Stimulated activated CD8-positive, alpha-beta memory T cell treated with anti-CD3 and anti-CD28 coated beads, Interleukin-7, amount 100 ng/mL, for 24 hours (primary cell): Measurements from ENCODE around the gene S100A1.
"Not testable (repeated sequence)": the region's sequence is repeated elsewhere in the genome, so short reads cannot be mapped to it uniquely, and the experiment has no call there.

ENCODE experiments used
- DNase-seq: peaks from one replicate; pipeline ENCODE4 v3.0.0-alpha.2; 2020; ENCODE audit warnings: low read depth

S100A1 gene

DNA sequence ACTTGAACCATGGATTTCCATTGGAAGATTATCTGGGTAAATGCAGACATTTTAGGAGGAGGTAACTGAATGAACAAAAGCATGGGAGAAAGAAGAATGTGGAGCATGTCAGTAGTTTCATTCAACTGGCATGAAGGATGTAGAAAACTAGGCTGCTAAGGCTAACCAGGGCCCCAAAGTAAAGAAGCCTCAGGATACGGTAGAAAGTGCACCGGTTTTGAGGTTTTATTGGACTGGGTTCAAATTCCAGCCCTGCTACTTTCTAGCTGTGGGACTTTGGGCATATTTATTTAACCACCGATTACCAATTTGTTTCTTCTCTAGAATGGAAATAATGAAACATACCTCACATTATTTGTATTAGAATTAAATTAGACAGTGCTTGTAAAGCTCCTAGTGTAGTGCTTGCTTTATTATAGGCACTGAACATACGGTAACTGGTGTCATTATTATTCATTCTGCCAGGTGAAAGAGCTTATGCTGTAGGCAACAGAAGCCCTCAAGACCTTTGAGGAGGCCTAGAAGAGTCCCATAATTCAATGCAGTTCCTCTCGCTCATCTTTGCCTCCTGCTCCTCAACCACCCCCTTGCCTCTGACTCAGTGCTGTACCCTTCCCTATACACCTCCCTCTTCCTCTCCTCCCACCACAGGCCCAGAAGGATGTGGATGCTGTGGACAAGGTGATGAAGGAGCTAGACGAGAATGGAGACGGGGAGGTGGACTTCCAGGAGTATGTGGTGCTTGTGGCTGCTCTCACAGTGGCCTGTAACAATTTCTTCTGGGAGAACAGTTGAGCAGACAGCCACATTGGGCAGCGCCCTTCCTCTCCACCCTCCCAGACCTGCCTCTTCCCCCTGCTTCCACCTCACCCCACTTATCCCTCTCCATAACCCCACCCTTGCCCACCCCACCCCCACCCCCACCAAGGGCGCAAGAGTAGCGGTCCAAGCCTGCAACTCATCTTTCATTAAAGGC, 3.1 kb downstream of the S100A1 start:
- DNase-seq = no peak

DNA sequence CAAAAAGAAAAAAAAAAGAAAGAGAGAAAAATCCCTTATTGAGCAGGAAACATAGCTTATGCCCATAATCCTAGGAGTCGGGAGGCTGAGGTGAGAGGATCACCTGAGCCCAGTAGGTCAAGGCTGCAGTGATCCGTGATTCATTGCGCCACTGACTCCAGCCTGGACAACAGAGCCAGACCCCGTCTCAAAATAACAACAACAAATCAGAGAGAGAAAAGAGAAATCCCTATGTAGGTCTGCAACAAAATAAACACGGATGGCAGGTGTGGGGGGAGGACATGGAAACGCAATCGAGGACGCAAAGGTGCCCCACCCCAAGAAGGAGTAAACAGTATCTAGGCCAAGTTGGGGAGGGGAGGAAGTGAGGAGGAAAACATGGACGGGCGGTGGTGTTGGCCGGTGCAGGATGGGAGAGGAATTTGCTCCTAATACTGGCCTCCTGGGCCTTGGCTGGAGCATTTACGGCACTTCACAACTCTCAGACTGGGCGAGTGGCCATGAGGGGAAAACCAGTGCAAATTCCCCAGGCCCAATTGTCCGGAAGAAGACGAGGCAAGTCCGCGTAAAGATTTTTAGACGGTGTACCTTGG, 5.0 kb downstream of the S100A1 start:
- no peak for DNase-seq

DNA sequence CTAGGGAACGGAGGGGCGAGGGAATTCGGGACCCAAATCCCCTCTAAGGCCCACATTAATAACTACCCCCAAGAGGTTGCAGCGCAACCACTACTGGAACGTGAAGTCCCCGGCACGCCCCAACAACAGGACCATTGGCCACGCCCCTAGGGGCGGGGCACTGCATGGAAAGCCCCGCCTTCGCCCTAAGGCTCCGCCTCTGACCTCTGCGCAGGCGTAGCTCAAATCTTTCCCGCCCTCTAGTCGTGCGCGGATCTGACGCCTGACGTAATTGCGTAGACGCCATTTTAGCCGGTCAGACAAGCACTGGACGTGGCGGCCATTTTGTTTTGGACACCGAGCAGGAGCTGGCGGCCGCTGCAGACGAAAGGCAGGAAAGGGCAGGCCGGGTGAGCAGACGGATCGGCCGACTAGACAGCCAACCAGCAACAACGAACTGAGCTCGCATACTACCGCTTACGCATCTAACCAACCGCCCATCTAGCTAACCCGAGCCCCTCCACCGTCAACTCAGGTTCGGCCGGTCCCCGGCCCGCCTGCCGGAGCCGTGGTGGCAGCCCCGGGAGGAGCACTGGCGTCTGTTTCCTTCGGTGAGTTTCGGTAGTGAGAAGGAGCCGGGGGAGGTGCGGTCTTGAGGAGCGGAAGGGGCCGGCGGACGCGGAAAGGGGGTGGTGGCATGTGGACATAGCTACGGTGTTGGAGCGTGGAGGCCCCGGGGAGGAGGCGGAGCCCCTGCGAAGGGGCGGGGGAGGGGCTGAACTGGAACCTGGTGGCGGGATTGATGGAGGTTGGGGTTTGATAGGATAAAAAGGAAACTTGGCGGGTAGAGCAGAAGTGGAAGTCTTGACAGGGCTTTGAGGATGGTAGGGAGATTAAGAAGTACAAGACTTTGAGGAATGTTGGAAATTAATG, 5.8 kb downstream of the S100A1 start, which contains the start of gene CHTOP:
TSS of gene CHTOP (plus strand) at position 313 of the 912 bp plus-strand sequence. CDS start 2,523 bp downstream, outside the sequence.
- DNase-seq = peak; percentile 90

GRCh38 chr1:153635872-153636271, 7.6 kb downstream of the S100A1 start:
- DNase-seq = no peak

GRCh38 chr1:153636312-153636711, 8.1 kb downstream of the S100A1 start:
- DNase-seq = no peak

- no peak for DNase-seq
Observed at GRCh38 chr1:153638261-153638660, 10.0 kb downstream of the S100A1 start.

GRCh38 chr1:153639280-153639679, 11.0 kb downstream of the S100A1 start:
- DNase-seq = no peak

DNA sequence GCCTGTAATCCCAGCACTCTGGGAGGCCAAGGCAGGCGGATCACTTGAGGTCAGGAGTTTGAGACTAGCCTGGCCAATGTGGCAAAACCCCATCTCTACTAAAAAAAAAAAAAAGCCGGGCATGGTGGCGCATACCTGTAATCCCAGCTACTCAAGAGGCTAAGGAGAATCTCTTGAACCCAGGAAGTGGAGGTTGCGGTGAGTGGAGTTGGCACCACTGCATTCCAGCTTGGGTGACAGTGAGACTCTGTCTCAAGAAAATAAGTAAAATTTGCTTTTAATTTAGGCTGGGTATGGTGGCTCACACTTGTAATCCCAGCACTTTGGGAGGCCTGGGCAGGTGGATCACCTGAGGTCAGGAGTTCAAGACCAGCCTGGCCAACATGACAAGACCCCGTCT, 12.0 kb downstream of the S100A1 start:
- DNase-seq = not testable (repeated sequence)

DNA sequence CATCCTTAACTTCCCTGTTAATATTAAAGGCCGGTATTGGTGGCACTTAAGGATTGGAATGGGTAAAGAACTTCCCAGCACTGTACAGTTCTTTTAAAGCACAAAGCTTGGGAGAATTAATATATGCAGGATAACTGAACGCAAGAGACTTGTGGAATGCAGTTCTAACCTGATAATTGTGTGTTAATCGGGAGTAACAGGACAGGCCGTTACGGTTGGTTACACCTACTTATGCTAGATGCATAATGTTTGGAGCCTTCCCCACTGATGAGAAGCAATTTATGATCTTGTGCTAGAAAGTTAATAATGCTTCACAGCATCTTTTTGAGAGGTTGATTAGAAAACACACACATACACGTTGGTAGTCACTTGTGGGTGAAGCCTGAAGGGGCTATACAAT, 12.6 kb downstream of the S100A1 start:
- no peak for DNase-seq

DNA sequence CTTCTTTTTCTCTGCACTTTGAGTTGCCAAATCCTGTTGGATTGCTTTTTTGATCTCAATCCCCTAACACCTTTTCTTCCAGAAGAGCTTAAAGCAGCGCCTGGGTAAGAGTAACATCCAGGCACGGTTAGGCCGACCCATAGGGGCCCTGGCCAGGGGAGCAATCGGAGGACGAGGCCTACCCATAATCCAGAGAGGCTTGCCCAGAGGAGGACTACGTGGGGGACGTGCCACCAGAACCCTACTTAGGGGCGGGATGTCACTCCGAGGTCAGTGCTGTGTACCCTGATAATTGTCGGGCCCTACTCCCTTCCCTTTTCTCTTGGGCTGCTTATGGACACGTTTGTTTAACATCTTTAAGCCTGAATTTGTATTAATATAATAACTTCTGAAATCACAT, 13.9 kb downstream of the S100A1 start:
- no peak for DNase-seq

DNA sequence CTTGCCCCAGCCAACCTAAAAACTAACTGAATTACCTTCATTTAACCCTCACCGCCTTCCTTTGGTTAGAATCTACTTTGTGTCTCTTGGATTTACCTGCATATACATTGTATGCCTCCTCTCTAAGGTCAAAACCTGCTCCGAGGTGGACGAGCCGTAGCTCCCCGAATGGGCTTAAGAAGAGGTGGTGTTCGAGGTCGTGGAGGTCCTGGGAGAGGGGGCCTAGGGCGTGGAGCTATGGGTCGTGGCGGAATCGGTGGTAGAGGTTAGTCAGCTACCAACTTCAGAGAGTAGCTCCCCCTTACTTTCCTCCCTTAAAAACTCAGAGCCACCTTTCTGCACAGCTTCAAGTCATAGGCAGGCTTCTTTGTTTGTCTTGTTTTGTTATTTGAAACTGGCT, 14.9 kb downstream of the S100A1 start:
- no peak for DNase-seq

GRCh38 chr1:153643816-153644215, 15.6 kb downstream of the S100A1 start:
- DNase-seq = no peak

DNA sequence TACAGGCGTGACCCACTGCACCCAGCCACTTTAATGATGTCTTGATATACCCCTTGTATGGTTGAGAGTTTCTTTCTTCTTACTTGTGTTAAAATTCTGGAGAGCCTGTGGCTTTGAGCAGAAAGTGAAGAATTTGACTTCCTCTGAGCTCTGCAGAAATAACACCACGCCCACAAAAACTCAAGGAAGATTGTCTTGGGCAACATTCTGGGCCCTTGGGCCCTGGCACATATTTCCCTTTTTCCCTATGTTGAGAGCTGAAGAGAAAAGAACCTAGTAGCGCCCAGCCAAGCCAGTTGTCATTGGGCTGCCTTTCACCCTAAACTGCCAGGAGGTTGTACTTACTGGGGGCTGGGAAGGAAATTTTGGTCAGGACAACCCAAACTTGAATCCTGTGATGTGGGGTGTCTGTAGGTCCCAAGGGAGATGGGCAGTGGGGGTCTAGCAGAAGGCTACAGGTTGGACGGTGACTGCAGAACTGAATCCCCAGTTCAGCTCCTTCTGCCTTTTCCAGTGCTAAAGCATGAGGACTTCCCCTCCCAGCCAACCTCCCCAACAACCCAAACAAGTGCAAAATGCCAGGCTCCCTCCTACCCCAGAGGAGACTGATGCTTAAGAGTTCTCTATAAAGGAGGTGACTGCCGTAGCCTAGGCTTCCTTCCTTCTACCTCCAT, 18.6 kb downstream of the S100A1 start:
- no peak for DNase-seq

GRCh38 chr1:153647346-153647714, 19.1 kb downstream of the S100A1 start:
- DNase-seq = no peak

- DNase-seq = no peak
Observed at GRCh38 chr1:153648000-153648643, 19.9 kb downstream of the S100A1 start.

GRCh38 chr1:153649137-153649862, 21.1 kb downstream of the S100A1 start:
- DNase-seq = no peak

DNA sequence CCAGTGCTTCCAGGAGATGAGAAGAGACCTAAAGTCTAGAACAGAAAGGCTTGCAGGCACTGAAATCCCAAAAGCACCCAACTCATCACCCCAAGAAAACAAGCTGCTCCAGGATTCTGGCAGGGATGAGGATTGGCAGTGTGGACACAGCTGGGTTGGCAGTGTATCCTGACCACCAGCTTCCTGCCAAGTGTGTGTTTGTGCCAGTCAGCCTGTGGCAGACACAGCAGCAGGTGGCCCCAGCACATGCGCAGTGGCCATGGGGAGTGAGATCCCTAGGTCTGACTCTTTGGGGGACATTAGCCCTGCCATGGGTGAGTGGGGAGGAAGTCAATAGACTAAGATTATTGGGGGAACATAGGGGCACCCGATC, 21.6 kb downstream of the S100A1 start:
- no peak for DNase-seq

- no peak for DNase-seq
Observed at GRCh38 chr1:153651771-153652170, 23.5 kb downstream of the S100A1 start.

DNA sequence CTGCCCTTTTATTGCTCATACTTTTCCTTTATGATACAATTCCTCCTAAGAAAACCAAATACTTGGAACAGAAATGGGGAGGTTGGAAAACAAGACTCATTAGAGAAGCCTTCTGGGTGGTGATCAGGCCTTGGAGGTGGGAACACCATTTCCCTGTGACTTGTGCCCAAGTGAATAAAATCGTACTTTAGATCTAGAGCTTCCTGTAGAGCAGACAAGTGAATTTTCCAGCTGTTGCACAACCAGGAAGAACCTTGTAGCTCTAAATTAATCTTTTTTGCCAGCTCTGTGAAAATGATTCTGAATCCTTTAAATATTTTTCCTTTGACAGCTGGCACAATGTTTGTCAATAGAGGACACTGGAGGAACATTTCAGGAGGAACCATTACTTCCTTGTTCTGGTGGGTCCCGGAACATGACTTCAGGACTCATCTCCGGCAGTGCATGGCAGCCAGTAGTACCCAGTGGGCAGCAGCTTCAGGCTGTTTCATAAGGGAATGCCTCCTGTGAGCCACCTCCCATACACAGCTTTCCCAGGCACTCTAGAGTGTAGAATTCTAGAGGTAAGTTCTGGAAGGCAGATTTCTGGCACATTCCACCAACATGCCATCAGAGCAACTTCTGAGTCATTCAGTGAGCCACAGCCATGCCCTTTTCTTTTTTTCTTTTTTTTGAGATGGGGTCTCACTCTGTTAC, 24.7 kb downstream of the S100A1 start:
- DNase-seq = no peak

DNA sequence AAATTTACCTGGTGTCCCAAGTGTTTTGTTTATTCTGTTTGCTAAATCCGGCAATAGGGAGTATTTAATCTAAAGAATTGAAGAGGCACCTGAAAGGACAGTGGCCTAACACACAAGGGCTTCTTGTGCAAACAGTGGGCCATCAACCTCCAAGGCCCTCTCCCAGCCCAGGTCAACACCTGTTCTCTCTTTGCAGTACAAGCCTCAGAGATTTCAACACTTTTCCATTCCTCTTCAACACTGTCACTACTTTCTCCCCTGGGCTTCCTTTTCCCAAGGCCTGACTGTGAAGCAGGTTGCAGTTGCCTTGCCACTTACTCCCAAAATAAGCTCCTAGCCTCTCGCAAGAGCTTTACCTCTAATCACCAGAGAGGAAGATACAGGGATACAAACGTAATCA, 27.1 kb downstream of the S100A1 start:
- DNase-seq = no peak
